GM19452 (cell line): ENCODE measurements around the gene HAPLN3.

Experiments
- ATAC-seq: cut with Tn5 transposase; IDR thresholded peaks from one replicate; pipeline ENCODE4 v1.9.1; 2021; ENCODE audit not compliant: unreplicated experiment

The HAPLN3 gene

GRCh38 chr15:88832820-88833730, 62.3 kb downstream of the HAPLN3 start:
- no peak for ATAC-seq

GRCh38 chr15:88830016-88830415, 65.3 kb downstream of the HAPLN3 start:
- no peak for ATAC-seq

GRCh38 chr15:88828791-88829190, 66.6 kb downstream of the HAPLN3 start:
- ATAC-seq: no peak
